GM18511 (cell line): ENCODE results near the gene KLF6.

Source experiments
- ATAC-seq: cut with Tn5 transposase; IDR thresholded peaks from one replicate; pipeline ENCODE4 v1.9.1; 2021; ENCODE audit warnings: mild to moderate bottlenecking, moderate library complexity; ENCODE audit not compliant: unreplicated experiment

Gene KLF6

GRCh38 chr10:3758491-3758970 is 26.5 kb downstream of the KLF6 start:
- ATAC-seq = no peak

- ATAC-seq = peak; percentile 82
Observed at GRCh38 chr10:3757638-3758490, 27.1 kb downstream of the KLF6 start.

- no peak for ATAC-seq
Observed at GRCh38 chr10:3757250-3757637, 27.8 kb downstream of the KLF6 start.

- no peak for ATAC-seq
Observed at GRCh38 chr10:3756360-3756740, 28.7 kb downstream of the KLF6 start.

- no peak for ATAC-seq
Observed at GRCh38 chr10:3755440-3756359, 29.3 kb downstream of the KLF6 start.

GRCh38 chr10:3754727-3755439 is 30.1 kb downstream of the KLF6 start:
- no peak for ATAC-seq

GRCh38 chr10:3750854-3751253 is 34.2 kb downstream of the KLF6 start:
- no peak for ATAC-seq

GRCh38 chr10:3750006-3750816 is 34.8 kb downstream of the KLF6 start:
- peak; percentile 40 for ATAC-seq

- ATAC-seq = peak; percentile 57
Observed at GRCh38 chr10:3749600-3749999, 35.4 kb downstream of the KLF6 start.

- ATAC-seq = no peak
Observed at GRCh38 chr10:3749011-3749410, 36.0 kb downstream of the KLF6 start.

- ATAC-seq = no peak
Observed at GRCh38 chr10:3748484-3748883, 36.5 kb downstream of the KLF6 start.

- no peak for ATAC-seq
Observed at GRCh38 chr10:3747984-3748383, 37.0 kb downstream of the KLF6 start.

GRCh38 chr10:3747248-3747960 is 37.6 kb downstream of the KLF6 start:
- ATAC-seq = no peak

GRCh38 chr10:3746634-3747033 is 38.4 kb downstream of the KLF6 start:
- no peak for ATAC-seq

GRCh38 chr10:3745521-3745920 is 39.5 kb downstream of the KLF6 start:
- no peak for ATAC-seq

- ATAC-seq = no peak
Observed at GRCh38 chr10:3741688-3742461, 43.1 kb downstream of the KLF6 start.

- peak; percentile 81 for ATAC-seq
Observed at GRCh38 chr10:3740157-3740871, 44.7 kb downstream of the KLF6 start.

GRCh38 chr10:3738855-3739350 is 46.1 kb downstream of the KLF6 start:
- no peak for ATAC-seq
